Measurements from ENCODE around the gene HS1BP3. TPM values are rescaled to one million over a fixed set of nuclear protein-coding genes. Genes with fewer than 3 reads are reported as not detected.

Gene HS1BP3
- total RNA-seq, 1 experiment from 2014 or later: 5.7 TPM

GRCh38 chr2:20629581-20630171, 21.2 kb downstream of the HS1BP3 start:
- DNase-seq (ENCODE audit: low spot score): no peak

GRCh38 chr2:20629181-20629580, 21.7 kb downstream of the HS1BP3 start:
- no peak for DNase-seq (ENCODE audit: low spot score)

- DNase-seq (ENCODE audit: low spot score): no peak
Measured at GRCh38 chr2:20627712-20628380, 23.1 kb downstream of the HS1BP3 start.

- DNase-seq (ENCODE audit: low spot score): no peak
Measured at GRCh38 chr2:20626698-20627513, 24.0 kb downstream of the HS1BP3 start.

- DNase-seq (ENCODE audit: low spot score): no peak
Measured at GRCh38 chr2:20626392-20626697, 24.6 kb downstream of the HS1BP3 start.

- DNase-seq (ENCODE audit: low spot score): no peak
Measured at GRCh38 chr2:20625491-20626391, 25.2 kb downstream of the HS1BP3 start.

- no peak for DNase-seq (ENCODE audit: low spot score)
Measured at GRCh38 chr2:20624884-20625485, 25.9 kb downstream of the HS1BP3 start.

GRCh38 chr2:20624156-20624883, 26.6 kb downstream of the HS1BP3 start:
- DNase-seq (ENCODE audit: low spot score): no peak

- DNase-seq (ENCODE audit: low spot score): no peak
Measured at GRCh38 chr2:20623741-20624155, 27.1 kb downstream of the HS1BP3 start.

GRCh38 chr2:20623241-20623640, 27.7 kb downstream of the HS1BP3 start:
- no peak for DNase-seq (ENCODE audit: low spot score)

GRCh38 chr2:20622731-20623130, 28.2 kb downstream of the HS1BP3 start:
- DNase-seq (ENCODE audit: low spot score): no peak

GRCh38 chr2:20622296-20622686, 28.6 kb downstream of the HS1BP3 start:
- DNase-seq (ENCODE audit: low spot score): no peak

- DNase-seq (ENCODE audit: low spot score): no peak
Measured at GRCh38 chr2:20621366-20622295, 29.3 kb downstream of the HS1BP3 start.

GRCh38 chr2:20620696-20621365, 30.1 kb downstream of the HS1BP3 start:
- no peak for DNase-seq (ENCODE audit: low spot score)

- no peak for DNase-seq (ENCODE audit: low spot score)
Measured at GRCh38 chr2:20620271-20620681, 30.6 kb downstream of the HS1BP3 start.

- DNase-seq (ENCODE audit: low spot score): no peak
Measured at GRCh38 chr2:20619624-20620024, 31.3 kb downstream of the HS1BP3 start.

GRCh38 chr2:20618886-20619521, 31.9 kb downstream of the HS1BP3 start:
- DNase-seq (ENCODE audit: low spot score): no peak

GRCh38 chr2:20618468-20618885, 32.4 kb downstream of the HS1BP3 start:
- no peak for DNase-seq (ENCODE audit: low spot score)

Measured in H4 (cell line).